GM12874 (cell line): ENCODE measurements around the gene MTHFR.

ENCODE experiments used
- CTCF ChIP-seq: IDR thresholded peaks from 2 replicates; pipeline ENCODE4 v1.5.1; 2011; ENCODE audit warnings: low read depth, mild to moderate bottlenecking, control low read depth, low read length, moderate library complexity; ENCODE audit not compliant: insufficient read depth

The MTHFR gene

GRCh38 chr1:11845641-11846335 is 40.0 kb upstream of the MTHFR start:
- TF ChIP-seq CTCF = no peak

GRCh38 chr1:11842154-11843041 is 36.6 kb upstream of the MTHFR start:
- no peak for TF ChIP-seq CTCF

GRCh38 chr1:11841245-11842153 is 35.7 kb upstream of the MTHFR start:
- TF ChIP-seq CTCF = no peak

GRCh38 chr1:11839727-11840705 is 34.3 kb upstream of the MTHFR start:
- TF ChIP-seq CTCF = no peak

- peak; percentile 100 for TF ChIP-seq CTCF
These were observed 32.8 kb upstream of the MTHFR start for GRCh38 chr1:11838349-11839272.
